Lower leg skin (tissue), 3 donors: Measurements from ENCODE around the gene WWOX.

Experiments used
- CTCF ChIP-seq, 3 donors: fragments of 450-650 bp; IDR thresholded peaks; one replicate each; pipeline ENCODE4 v1.5.1; 2016; ENCODE audit warnings: antibody characterized with exemption in 3 of 3, mild to moderate bottlenecking in 3 of 3, moderate library complexity in 2 of 3
- POLR2A ChIP-seq, 2 donors: fragments of 450-650 bp; IDR thresholded peaks; one replicate each; pipeline ENCODE4 v1.6.1; 2016 to 2017; ENCODE audit warnings: antibody characterized with exemption in 2 of 2, mild to moderate bottlenecking in 1 of 2, moderate library complexity in 1 of 2

DNA sequence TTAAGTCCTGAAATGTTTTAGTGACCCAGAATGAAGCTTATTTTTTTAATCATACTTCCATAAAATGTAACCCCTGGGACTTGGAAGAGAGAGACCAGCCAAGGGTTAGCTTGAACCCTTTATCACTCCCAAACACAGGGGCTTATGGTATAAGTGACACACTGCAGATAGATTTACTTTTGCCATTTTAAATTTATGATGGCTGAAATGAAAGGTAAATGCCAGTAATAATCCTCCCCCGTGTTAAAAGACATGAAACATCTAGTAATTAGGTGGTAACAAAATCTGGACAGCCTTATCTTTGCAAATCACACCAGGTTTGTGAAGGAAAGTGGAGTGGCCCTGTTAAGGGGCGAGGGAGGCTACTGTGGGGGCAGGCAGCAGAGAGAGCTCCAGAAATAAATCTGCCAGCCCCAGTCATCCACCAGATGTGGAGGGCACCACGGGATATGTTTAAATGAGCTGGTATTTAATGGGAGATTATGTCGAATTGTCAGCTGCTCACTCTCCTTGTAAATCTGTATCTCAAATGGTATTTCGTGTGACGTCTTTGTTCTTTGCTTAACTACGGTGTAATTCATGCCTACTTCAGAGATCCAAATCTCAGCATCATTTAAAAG lies 326.5 kb downstream of the WWOX start:
- TF ChIP-seq POLR2A (IDR thresholded peaks at IDR 0.05) (no peak), CTCF (IDR thresholded peaks at IDR 0.05) (no peak)
